ENCODE results near the gene GTF3C1.

DNA sequence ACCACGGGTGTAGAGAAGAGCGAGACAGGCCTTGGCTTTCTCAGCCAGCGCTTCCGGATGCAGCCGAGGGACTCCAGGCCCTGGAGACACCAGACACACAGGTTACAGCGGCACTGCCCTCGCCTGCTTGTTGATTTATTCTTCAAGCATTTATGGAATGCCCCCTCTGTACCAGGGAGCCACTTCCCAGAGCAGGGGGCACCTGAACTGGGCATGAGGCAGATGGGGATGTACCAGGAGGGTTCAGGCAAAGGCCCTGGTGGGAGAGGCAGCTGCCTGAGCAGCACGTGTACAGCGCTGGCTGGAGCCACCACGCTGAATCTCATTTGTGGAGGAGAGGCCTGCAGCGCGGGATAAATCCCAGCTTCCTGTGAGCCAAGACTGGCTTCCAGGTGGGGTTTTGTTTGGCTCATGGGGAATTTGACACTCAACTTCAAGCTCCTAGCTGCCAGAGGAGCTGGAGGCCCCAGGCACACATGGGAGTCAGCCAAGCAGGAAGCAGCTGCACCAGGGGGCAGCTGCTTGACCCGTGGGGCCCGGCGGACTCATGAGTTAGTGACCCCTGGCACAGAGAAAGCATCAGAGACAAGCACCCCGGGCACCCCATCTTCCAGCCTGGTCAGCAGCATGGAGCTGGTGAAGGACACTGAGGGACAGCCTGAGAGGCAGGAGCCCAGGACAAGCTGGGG, 88.1 kb downstream of the GTF3C1 start:
- TF ChIP-seq, protein P1, sequence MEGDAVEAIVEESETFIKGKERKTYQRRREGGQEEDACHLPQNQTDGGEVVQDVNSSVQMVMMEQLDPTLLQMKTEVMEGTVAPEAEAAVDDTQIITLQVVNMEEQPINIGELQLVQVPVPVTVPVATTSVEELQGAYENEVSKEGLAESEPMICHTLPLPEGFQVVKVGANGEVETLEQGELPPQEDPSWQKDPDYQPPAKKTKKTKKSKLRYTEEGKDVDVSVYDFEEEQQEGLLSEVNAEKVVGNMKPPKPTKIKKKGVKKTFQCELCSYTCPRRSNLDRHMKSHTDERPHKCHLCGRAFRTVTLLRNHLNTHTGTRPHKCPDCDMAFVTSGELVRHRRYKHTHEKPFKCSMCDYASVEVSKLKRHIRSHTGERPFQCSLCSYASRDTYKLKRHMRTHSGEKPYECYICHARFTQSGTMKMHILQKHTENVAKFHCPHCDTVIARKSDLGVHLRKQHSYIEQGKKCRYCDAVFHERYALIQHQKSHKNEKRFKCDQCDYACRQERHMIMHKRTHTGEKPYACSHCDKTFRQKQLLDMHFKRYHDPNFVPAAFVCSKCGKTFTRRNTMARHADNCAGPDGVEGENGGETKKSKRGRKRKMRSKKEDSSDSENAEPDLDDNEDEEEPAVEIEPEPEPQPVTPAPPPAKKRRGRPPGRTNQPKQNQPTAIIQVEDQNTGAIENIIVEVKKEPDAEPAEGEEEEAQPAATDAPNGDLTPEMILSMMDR (IDR thresholded peaks at IDR 0.05): no peak
- no peak for TF ChIP-seq ZFX (IDR thresholded peaks at IDR 0.05; ENCODE audit: borderline replicate concordance)

Data from 22Rv1 (cell line).